ENCODE results near the gene BTBD17.

GRCh38 chr17:74389937-74390679 lies 28.4 kb upstream of the BTBD17 start:
- TF ChIP-seq CTCF (IDR thresholded peaks at IDR 0.05) (no peak), POLR2AphosphoS5 (IDR thresholded peaks at IDR 0.05) (no peak), POLR2A (IDR thresholded peaks at IDR 0.05) (no peak)

Data from suprapubic skin (tissue), 4 donors.